ENCODE measurements around the gene SEMA7A.

DNA sequence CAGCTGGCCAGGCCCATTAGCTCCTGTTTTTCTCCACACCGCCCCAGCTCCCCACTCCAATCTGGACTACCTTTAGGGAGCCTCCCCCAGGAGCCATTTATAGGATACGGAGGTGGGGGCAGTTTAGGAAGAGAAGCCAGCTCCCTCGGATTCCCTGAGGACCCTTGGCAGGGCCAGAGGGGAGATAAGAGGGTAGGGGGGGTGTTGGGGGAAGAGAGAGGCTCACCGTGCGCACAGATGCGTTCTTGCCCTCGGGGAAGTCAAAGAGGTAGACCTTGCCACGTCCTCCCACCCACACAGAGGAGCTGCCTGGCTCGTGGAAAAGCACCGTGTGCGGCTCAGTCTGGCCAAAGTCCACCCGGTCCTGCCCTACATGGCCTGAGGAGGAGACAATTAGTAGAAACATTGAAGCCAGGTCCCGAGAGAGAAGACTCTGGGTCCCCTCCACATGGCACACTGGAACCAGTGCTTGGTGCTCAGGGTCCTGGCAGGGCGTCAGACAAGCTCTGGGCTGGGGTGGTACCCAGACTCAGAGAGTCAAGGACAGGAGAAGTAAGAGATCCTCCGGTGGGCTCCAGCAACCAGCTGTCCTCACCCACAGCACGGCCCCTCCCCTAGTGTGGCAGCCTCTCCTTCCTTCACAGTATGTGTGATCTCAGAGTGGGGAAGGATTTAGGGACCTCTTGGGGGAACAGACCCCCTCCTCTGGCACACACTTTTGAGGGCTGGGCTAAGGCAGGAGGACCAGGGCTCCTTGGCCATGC is 15.0 kb downstream of the SEMA7A start:
- TF ChIP-seq, protein P1, sequence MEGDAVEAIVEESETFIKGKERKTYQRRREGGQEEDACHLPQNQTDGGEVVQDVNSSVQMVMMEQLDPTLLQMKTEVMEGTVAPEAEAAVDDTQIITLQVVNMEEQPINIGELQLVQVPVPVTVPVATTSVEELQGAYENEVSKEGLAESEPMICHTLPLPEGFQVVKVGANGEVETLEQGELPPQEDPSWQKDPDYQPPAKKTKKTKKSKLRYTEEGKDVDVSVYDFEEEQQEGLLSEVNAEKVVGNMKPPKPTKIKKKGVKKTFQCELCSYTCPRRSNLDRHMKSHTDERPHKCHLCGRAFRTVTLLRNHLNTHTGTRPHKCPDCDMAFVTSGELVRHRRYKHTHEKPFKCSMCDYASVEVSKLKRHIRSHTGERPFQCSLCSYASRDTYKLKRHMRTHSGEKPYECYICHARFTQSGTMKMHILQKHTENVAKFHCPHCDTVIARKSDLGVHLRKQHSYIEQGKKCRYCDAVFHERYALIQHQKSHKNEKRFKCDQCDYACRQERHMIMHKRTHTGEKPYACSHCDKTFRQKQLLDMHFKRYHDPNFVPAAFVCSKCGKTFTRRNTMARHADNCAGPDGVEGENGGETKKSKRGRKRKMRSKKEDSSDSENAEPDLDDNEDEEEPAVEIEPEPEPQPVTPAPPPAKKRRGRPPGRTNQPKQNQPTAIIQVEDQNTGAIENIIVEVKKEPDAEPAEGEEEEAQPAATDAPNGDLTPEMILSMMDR (IDR thresholded peaks at IDR 0.05): no peak
- TF ChIP-seq POLR2AphosphoS5 (IDR thresholded peaks at IDR 0.05): no peak

Measured in transverse colon (tissue), 4 donors.